GM12878 (cell line): Measurements from ENCODE around the gene MYT1. TPM values are rescaled to one million over a fixed set of nuclear protein-coding genes. Genes with fewer than 3 reads are reported as not detected.

Source experiments
- ATAC-seq: fragments of 200-7000 bp; cut with Tn5 transposase; 3 replicates; pipeline ENCODE4 v1.9.1; 2020; ENCODE audit warnings: mild to moderate bottlenecking, moderate library complexity
- BruUV-seq: library from RNA; stranded (reverse); fragments of 400-500 nt; replicated peaks from 2 replicates; lab custom pipeline; 2021; lab: Mats Ljungman, UMichigan
- CTCF ChIA-PET: fragments of 300-600 bp; sonication (Branson Sonifier 250); formaldehyde crosslinking; extraction: SDS; loops from one replicate; lab custom pipeline; 2021; ENCODE audit warnings: inconsistent platforms; lab: Yijun Ruan, JAX
- POLR2A ChIA-PET: fragments of 350-600 bp; formaldehyde crosslinking; extraction: SDS; loops from one replicate; lab custom pipeline; 2021; ENCODE audit warnings: inconsistent platforms; lab: Charles Lee
- RAD21 ChIA-PET: fragments of 300-600 bp; sonication (Branson Sonifier 250); formaldehyde crosslinking; loops from one replicate; lab custom pipeline; 2023; ENCODE audit warnings: antibody characterized with exemption; ENCODE audit not compliant: unreplicated experiment; lab: Charles Lee
- SMC1A ChIA-PET: fragments of 300-600 bp; sonication (Branson Sonifier 250); formaldehyde crosslinking; loops from one replicate; lab custom pipeline; 2023; ENCODE audit not compliant: unreplicated experiment, uncharacterized antibody; lab: Charles Lee
- DNase-seq: peaks from one replicate; pipeline ENCODE4 v3.0.0-alpha.2; 2011; ENCODE audit warnings: low read depth, low spot score
- FAIRE-seq: peaks from 3 replicates; lab custom pipeline; 2011; peaks lifted over from hg19 to GRCh38; lab: Jason Lieb, UNC
- H2AFZ ChIP-seq: 2 replicates; pipeline ENCODE4 v1.6.0; 2011; ENCODE audit warnings: low read depth, low read length, control low read depth; ENCODE audit not compliant: control insufficient read depth
- H3K27ac ChIP-seq: 2 replicates; pipeline ENCODE4 v1.5.1; 2011; ENCODE audit warnings: control low read depth; ENCODE audit not compliant: control insufficient read depth, insufficient read depth
- H3K27me3 ChIP-seq, 2 experiments: replicated peaks in 1 of 2; 2 replicates each; pipeline versions ENCODE4 v1.6.0 to v1.6.1; 2011; ENCODE audit warnings: low read length in 1 of 2; ENCODE audit not compliant: control insufficient read depth in 2 of 2, insufficient read depth in 2 of 2
- H3K36me3 ChIP-seq, 2 experiments: 2 replicates each; pipeline ENCODE4 v1.5.1; 2011; ENCODE audit warnings: low read length in 1 of 2; ENCODE audit not compliant: control insufficient read depth in 2 of 2, insufficient read depth in 2 of 2
- H3K4me1 ChIP-seq: 2 replicates; pipeline ENCODE4 v1.6.1; 2011; ENCODE audit warnings: mild to moderate bottlenecking, low read length, moderate library complexity, mixed read lengths; ENCODE audit not compliant: control insufficient read depth, insufficient read depth
- H3K4me2 ChIP-seq: 2 replicates; pipeline ENCODE4 v1.6.0; 2011; ENCODE audit warnings: control low read depth; ENCODE audit not compliant: control insufficient read depth, insufficient read depth
- H3K4me3 ChIP-seq: fragments of 200-600 bp; sonication (generic); 2 replicates; pipeline ENCODE4 v1.5.1; 2016
- H3K79me2 ChIP-seq: 2 replicates; pipeline ENCODE4 v1.6.0; 2011; ENCODE audit warnings: low read length; ENCODE audit not compliant: control insufficient read depth, insufficient read depth
- H3K9ac ChIP-seq: 2 replicates; pipeline ENCODE4 v1.8.0; 2011; ENCODE audit warnings: low read length, control low read depth, mixed read lengths; ENCODE audit not compliant: control insufficient read depth, insufficient read depth
- H3K9me3 ChIP-seq: replicated peaks from 3 replicates; pipeline ENCODE4 v1.5.1; 2011; ENCODE audit warnings: mild to moderate bottlenecking, low read length; ENCODE audit not compliant: control insufficient read depth, insufficient read depth
- H4K20me1 ChIP-seq: 2 replicates; pipeline ENCODE4 v1.6.0; 2011; ENCODE audit not compliant: control insufficient read depth, insufficient read depth
- BACH1 ChIP-seq: fragments of 450-650 bp; IDR thresholded peaks from 2 replicates; pipeline ENCODE4 v1.6.1; 2017; ENCODE audit warnings: mild to moderate bottlenecking, borderline replicate concordance
- BRCA1 ChIP-seq: IDR thresholded peaks from 2 replicates; pipeline ENCODE4 v1.6.1; 2011; ENCODE audit warnings: low read depth, low read length, improper control_type of control experiment
- CHD1 ChIP-seq: IDR thresholded peaks from 2 replicates; pipeline ENCODE4 v1.6.1; 2012; ENCODE audit warnings: low read depth, low read length, improper control_type of control experiment
- FOXM1 ChIP-seq: IDR thresholded peaks from 2 replicates; pipeline ENCODE4 v1.6.1; 2012; ENCODE audit warnings: low read depth, mild to moderate bottlenecking, inconsistent platforms, low read length, moderate library complexity
- GABPA ChIP-seq: IDR thresholded peaks from 2 replicates; pipeline ENCODE4 v1.6.1; 2014; ENCODE audit warnings: antibody characterized with exemption, low read depth, mild to moderate bottlenecking, inconsistent platforms
- MTA3 ChIP-seq: IDR thresholded peaks from 2 replicates; pipeline ENCODE4 v1.6.1; 2012; ENCODE audit warnings: low read length, inconsistent platforms, borderline replicate concordance
- NR2F1 ChIP-seq: fragments of 450-650 bp; conservative IDR thresholded peaks from 2 replicates; pipeline ENCODE4 v1.6.1; 2017; ENCODE audit warnings: mild to moderate bottlenecking
- POLR2AphosphoS2 ChIP-seq: IDR thresholded peaks from 2 replicates; pipeline ENCODE4 v1.6.1; 2011; ENCODE audit warnings: low read depth, mild to moderate bottlenecking, low read length, improper control_type of control experiment, moderate library complexity
- RB1 ChIP-seq: fragments of 450-650 bp; formaldehyde crosslinking; IDR thresholded peaks from 2 replicates; pipeline ENCODE4 v1.6.1; 2017; ENCODE audit warnings: mild to moderate bottlenecking, borderline replicate concordance
- SMAD1 ChIP-seq: fragments of 450-650 bp; IDR thresholded peaks from 2 replicates; pipeline ENCODE4 v1.6.1; 2018; ENCODE audit warnings: mild to moderate bottlenecking, low read depth; ENCODE audit not compliant: partially characterized antibody
- TCF3 ChIP-seq: IDR thresholded peaks from 2 replicates; pipeline ENCODE4 v1.6.1; 2012; ENCODE audit warnings: low read depth, mild to moderate bottlenecking, low read length, borderline replicate concordance; ENCODE audit not compliant: insufficient read depth
- WGBS: methylation state at CpG from one replicate; pipeline ENCODE4 v1.1.6; 2016; ENCODE audit warnings: low lambda C conversion rate; ENCODE audit not compliant: insufficient replicate concordance, insufficient coverage; ENCODE audit errors: missing lambda C conversion rate; 5-methylcytosine and 5-hydroxymethylcytosine counted together
- in situ Hi-C: fragments of 300-500 bp; cut with MboI; formaldehyde crosslinking; loops from 9 replicates; pipeline ENCODE4 v1.14.3; 2018; ENCODE audit warnings: mixed read lengths
- intact Hi-C: fragments of 100-400 bp; cut with micrococcal nuclease; formaldehyde crosslinking; loops from one replicate; pipeline ENCODE4 v1.14.2; 2022; ENCODE audit not compliant: unreplicated experiment
- polyA plus RNA-seq, 11 experiments: library from polyadenylated mRNA; depleted of rRNA in 4 of 11; unstranded in 6 of 11; stranded (reverse) in 5 of 11; fragments of >200 nt; fragmentation: Nextera tagmentation in 4 of 11; fragmentation: Illumina TruSeq in 1 of 11; extraction: Ambion mirVana in 4 of 11; extraction: Trizol in 1 of 11; gene quantifications; 1 replicate in 1 of 11; 2 replicates in 10 of 11; pipeline versions ENCODE4 v1.2.1 to v1.2.3, GENCODE V29; 2011 to 2016; ENCODE audit warnings: inconsistent platforms in 2 of 11, missing spikeins in 2 of 11, low read depth in 1 of 11
- total RNA-seq, 4 experiments: library from RNA; depleted of rRNA in 3 of 4; stranded (reverse); fragments of >200 nt in 3 of 4; fragmentation: Illumina TruSeq in 1 of 4; extraction: Trizol in 1 of 4; gene quantifications; 2 replicates each; pipeline versions ENCODE4 v1.2.1 to v1.2.3, GENCODE V29; 2013 to 2021
- TF ChIP-seq, protein P1 (sequence below): IDR thresholded peaks from 2 replicates; pipeline ENCODE4 v1.6.1; 2012; ENCODE audit warnings: low read depth, low read length, improper control_type of control experiment
- TF ChIP-seq, protein P2 (sequence below): fragments of 450-650 bp; IDR thresholded peaks from 2 replicates; pipeline ENCODE4 v1.6.1; 2016; ENCODE audit warnings: mild to moderate bottlenecking, moderate library complexity, borderline replicate concordance

MYT1 gene
- total and polyA plus RNA-seq, 10 of the 15 experiments (the other 5 are each of a cell fraction or from before 2014, with no cell fraction given) = 0.01 to 0.10 TPM; not detected in 8

GRCh38 chr20:64167676-64168075 is 3.4 kb downstream of the MYT1 start:
- ATAC-seq (no peak), FAIRE-seq (no peak), DNase-seq (no peak)
- intact Hi-C loops = no loop called here
- Histone ChIP-seq H3K4me3 (no peak overlapping the region), H2AFZ (no peak overlapping the region), H3K36me3 (no peaks in the 10 kb centered on the region), H3K9ac (no peak overlapping the region), H3K79me2 (no peaks in the 10 kb centered on the region), H3K27me3 (peaks cover 0 to 4% of the 10 kb centered on the region in 2 experiments), H3K27ac (no peak overlapping the region), H3K4me1 (no peaks in the 10 kb centered on the region), H3K4me2 (no peak overlapping the region), H3K9me3 (no peaks in the 10 kb centered on the region), H4K20me1 (no peaks in the 10 kb centered on the region)
- ChIA-PET CTCF (no interaction called here), SMC1A (no interaction called here), POLR2A (no interaction called here), RAD21 (no interaction called here)
- TF ChIP-seq TCF3 (no peak), CHD1 (no peak), GABPA (no peak)
- TF ChIP-seq, protein P1, sequence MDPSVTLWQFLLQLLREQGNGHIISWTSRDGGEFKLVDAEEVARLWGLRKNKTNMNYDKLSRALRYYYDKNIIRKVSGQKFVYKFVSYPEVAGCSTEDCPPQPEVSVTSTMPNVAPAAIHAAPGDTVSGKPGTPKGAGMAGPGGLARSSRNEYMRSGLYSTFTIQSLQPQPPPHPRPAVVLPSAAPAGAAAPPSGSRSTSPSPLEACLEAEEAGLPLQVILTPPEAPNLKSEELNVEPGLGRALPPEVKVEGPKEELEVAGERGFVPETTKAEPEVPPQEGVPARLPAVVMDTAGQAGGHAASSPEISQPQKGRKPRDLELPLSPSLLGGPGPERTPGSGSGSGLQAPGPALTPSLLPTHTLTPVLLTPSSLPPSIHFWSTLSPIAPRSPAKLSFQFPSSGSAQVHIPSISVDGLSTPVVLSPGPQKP = no peak
- in situ Hi-C loops = no loop called here
- no TSS peak for BruUV-seq
- 39% methylated on average over 11 of the region's 11 CpGs for WGBS

GRCh38 chr20:64168381-64169090 is 4.3 kb downstream of the MYT1 start:
- intact Hi-C loops = no loop called here
- Histone ChIP-seq H3K27me3 (peaks cover 0 to under 1% of the 10 kb centered on the region in 2 experiments; a peak in 3 of 4 replicates), H3K4me2 (no peak overlapping the region), H3K9me3 (no peaks in the 10 kb centered on the region), H3K4me3 (no peak overlapping the region), H3K36me3 (no peaks in the 10 kb centered on the region), H2AFZ (no peak overlapping the region), H4K20me1 (no peaks in the 10 kb centered on the region), H3K9ac (no peak overlapping the region), H3K27ac (no peak overlapping the region), H3K4me1 (no peaks in the 10 kb centered on the region), H3K79me2 (no peaks in the 10 kb centered on the region)
- ATAC-seq = no peak
- 31% methylated on average over 12 of the region's 12 CpGs for WGBS
- no TSS peak for BruUV-seq
- ChIA-PET SMC1A (no interaction called here), RAD21 (no interaction called here), POLR2A (no interaction called here), CTCF (no interaction called here)
- FAIRE-seq = no peak
- no peak for DNase-seq
- in situ Hi-C loops = no loop called here
- TF ChIP-seq, protein P2, sequence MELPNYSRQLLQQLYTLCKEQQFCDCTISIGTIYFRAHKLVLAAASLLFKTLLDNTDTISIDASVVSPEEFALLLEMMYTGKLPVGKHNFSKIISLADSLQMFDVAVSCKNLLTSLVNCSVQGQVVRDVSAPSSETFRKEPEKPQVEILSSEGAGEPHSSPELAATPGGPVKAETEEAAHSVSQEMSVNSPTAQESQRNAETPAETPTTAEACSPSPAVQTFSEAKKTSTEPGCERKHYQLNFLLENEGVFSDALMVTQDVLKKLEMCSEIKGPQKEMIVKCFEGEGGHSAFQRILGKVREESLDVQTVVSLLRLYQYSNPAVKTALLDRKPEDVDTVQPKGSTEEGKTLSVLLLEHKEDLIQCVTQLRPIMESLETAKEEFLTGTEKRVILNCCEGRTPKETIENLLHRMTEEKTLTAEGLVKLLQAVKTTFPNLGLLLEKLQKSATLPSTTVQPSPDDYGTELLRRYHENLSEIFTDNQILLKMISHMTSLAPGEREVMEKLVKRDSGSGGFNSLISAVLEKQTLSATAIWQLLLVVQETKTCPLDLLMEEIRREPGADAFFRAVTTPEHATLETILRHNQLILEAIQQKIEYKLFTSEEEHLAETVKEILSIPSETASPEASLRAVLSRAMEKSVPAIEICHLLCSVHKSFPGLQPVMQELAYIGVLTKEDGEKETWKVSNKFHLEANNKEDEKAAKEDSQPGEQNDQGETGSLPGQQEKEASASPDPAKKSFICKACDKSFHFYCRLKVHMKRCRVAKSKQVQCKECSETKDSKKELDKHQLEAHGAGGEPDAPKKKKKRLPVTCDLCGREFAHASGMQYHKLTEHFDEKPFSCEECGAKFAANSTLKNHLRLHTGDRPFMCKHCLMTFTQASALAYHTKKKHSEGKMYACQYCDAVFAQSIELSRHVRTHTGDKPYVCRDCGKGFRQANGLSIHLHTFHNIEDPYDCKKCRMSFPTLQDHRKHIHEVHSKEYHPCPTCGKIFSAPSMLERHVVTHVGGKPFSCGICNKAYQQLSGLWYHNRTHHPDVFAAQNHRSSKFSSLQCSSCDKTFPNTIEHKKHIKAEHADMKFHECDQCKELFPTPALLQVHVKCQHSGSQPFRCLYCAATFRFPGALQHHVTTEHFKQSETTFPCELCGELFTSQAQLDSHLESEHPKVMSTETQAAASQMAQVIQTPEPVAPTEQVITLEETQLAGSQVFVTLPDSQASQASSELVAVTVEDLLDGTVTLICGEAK = no peak
- TF ChIP-seq FOXM1 = no peak
- no peak for TF ChIP-seq RB1
- no peak for TF ChIP-seq NR2F1
- TF ChIP-seq SMAD1 = no peak
- no peak for TF ChIP-seq BACH1
- no peak for TF ChIP-seq POLR2AphosphoS2
- TF ChIP-seq MTA3 = no peak
- no peak for TF ChIP-seq BRCA1
